HuH-7 (cell line): Measurements from ENCODE around the gene CEACAM18.
"Not testable (repeated sequence)": the region's sequence is repeated elsewhere in the genome, so short reads cannot be mapped to it uniquely, and the experiment has no call there.

Source experiments
- DNase-seq: peaks from one replicate; pipeline ENCODE4 v3.0.0; 2011; ENCODE audit warnings: low spot score

Gene CEACAM18

DNA sequence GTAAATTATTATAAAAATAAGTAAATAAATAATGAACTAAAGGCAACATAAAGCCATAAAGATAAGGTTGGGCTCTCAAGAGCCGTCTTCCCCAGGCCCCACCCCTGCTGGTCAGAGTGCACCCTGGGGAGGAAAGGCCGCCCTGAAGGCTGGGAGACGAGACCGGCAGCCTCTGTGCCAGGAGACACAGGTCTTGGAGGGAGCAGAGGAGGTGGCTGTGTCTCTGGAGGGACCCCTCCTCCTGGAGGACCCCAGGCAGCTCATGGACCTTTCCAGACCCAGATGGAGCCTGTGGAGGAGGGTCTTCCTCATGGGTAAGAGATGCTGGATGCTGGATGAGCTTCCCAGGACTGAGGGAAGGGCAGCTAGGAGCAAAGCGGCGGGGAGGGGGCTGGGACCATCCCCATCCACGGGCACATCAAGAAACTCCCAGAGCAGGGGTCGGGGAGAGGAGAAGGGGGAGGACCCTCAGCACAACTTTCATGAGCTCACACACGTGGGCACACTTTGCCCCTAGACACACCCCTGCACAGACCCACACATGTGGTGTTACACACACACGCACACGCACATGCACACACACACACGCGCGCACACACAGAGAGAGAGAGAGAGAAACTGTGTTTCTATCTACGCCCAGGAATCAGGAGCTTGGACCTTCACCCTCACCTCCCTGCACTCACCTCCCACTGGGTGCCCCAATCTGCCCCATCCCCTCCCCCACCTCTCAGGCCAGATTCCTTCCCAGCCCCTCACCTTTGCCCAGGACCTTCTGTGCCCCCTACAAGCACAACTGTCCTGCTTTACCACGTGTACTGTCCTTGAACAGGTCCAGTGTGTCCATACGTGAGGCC is at the start of gene CEACAM18:
Gene CEACAM18 (plus strand): TSS at position 159 of the 854 bp plus-strand sequence.
- DNase-seq, result no peak

DNA sequence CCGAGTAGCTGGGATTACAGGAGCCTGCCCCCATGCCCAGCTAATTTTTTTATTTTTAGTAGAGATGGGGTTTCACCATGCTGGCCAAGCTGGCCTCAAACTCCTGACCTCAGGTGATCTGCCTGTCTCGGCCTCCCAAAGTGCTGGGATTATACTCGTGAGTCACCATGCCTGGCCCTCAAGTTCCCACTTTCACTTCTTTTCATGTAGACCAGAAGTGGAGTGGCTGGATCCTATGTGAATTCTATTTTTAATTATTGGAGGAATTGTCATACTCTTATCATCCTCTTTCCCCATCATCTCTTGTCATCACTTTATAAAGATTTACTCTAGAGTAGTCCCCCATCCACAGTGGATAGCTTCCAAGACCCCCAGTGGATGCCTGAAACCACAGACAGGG is 48.1 kb upstream of the CEACAM18 start:
- DNase-seq, result no peak

DNA sequence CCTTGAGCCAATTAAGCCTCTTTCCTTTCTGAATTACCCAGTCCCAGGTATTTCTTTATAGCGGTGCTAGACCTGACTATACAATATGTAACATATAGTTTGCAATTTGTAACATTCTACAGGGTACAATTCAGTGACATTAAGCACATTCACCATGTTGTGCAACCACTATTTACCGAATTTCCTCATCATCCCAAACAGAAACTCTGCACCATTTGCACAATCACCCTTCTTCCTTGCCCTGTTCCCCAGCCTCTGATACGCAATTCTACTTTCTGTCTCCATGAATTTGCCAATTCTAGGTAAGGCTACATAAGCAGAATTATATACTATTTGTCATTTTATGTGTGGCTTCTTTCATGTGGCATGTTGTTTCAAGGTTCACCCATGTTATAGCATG is 47.2 kb upstream of the CEACAM18 start:
- no peak for DNase-seq

DNA sequence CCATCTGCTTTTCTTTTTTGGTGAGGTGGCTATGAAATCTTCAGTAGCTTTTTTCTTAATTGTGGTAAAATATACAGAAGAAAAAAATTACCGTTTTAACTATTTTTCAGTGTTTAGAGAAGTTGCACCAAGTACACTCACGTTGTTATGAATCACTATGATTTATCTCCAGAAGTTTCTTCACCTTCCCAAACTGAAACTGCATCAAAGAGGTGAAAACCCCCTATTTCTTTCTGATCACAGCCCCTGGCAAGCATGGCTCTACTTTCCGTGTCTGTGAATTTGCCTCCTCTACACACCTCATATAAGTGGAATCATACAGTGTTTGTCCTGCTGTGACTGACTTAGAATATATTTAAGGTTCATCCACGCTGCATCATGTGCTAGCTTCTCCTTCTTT is 45.3 kb upstream of the CEACAM18 start:
- DNase-seq, result no peak

DNA sequence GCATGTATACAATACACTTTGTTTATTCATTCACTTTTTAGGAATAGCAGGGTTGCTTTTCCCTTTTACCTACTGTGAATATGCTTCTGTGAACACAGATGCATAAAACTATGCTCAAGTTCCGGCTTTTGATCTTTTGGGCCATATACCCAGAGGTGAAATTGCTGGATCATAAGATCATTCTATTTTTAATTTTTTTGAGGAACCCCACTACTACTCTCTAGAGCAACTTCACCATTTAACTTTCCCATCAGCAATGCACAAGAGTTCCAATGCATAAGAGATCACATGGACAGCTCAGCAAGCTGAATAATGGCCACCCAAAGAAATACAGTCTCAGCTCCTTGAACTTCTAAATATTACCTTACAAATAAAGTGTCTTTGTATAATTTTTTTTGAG is 43.9 kb upstream of the CEACAM18 start:
- no peak for DNase-seq

DNA sequence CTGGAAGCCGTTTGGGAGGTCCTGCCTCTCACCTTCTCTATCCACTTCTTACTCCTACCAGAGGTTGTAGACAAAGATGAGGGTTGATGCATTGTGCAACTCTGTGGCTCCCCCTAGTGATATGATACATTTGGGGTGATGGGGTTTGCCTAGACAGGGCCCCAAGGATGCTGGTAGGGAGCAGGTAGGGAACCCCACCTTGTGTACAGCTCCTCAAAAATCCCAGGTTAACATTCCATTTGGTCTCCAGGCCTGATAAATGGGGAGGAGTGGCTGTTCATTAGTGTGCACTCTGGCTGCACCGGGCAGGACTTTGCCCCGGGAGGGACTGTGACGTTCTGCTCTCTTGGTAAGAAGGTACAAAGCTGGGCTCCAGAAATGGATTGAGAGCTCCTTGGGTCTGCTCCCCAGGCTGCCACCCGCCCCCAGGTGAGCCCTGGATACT is 39.3 kb upstream of the CEACAM18 start:
- no peak for DNase-seq

DNA sequence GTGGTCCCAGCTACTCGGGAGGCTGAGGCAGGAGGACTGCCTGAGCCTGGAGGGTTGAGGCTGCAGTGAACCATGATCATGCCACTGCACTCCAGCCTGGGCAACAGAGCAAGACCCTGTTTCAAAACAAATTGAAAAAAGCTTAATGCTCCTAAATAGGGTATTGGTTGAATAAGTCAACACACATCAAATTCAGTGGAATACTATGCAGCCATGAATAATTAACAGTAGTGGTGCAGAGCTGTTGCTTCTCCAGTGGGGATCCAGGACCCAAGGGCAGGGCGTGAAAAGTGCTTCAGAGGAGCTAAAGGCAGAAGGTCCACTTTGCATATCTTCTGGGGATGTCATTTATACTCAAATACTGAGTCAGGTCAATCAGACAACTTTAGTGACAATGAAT is 38.3 kb upstream of the CEACAM18 start:
- DNase-seq, result no peak

DNA sequence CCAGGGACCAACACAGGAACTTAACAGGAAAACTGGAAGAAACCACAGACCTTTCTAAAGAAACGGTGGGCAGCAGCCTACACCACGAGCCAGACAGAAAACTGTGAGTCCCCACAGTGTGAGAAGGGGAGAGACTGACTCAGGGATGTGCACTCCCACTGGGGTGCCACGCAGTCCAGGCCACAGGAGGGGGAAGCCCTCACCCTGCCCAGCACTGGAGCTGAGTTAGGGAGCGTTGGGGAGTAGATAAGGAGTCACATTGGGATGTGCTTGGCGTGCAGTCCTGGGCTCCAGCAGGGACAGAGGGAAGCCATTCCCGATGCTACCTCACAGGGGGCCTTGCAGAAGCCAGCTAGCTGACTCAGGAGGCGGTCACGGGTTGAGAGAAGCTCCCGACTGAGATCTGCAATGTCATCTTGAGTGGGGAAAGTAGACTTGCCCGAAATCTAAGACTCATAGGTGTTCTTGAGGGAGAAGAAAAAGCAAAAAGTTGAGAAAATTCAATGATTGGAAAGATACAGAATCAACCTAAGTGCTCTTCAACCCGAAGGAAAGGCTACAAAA is 37.4 kb upstream of the CEACAM18 start:
- DNase-seq, result no peak

DNA sequence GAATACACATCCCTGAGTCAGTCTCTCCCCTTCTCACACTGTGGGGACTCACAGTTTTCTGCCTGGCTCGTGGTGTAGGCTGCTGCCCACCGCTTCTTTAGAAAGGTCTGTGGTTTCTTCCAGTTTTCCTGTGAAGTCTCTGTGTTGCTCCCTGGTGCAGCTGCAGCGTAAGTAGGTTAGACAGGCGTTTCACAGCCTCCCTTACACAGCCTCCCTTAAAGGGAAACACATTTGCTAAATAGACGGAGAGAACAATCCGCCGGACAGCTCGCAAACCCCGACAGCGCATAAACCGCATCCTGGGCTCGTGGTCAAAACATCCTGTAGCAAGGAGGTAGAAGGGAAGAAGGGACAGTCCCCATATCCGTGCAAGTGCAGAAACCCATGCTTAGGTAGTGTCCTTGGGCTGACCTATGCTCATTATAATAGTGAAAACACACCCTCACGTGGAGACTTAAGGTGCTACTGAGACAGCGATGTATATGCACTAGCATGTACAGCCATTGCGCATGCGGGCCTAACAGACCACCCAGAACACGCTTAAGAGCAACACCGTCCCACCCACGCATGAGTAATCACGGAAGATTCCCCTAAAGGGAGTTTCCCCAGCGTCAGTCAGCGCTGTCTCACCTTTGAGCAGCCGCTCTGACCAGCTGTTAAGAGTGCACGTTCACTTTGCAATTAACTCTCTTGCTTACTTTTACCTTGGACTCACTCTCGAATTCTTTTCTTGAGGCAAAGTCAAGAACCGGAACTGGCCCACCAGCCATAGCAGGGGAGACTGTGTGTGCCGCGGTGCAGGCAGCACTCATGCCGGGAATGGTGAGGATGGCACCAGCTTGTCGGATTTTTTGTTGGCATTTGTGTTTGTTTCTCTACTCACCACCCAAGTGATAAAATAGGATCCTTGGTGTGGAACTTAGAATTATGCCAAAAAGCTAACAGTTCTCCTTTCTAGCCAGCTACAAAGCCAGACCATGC is 36.6 kb upstream of the CEACAM18 start:
- DNase-seq, result no peak

DNA sequence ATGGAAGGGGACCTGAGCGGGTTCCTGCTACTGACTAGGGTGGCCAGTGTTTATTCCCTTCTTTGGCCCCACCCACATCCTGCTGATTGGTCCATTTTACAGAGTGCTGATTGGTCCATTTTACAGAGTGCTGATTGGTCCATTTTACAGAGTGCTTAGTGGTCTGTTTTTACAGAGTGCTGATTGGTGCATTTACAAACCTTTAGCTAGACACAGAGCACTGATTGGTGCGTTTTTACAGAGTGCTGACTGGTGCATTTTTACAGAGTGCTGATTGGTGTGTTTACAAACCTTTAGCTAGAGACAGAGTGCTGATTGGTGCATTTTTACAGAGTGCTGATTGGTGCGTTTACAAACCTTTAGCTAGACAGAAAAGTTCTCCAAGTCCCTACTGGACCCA is 30.8 kb upstream of the CEACAM18 start:
- DNase-seq, result not testable (repeated sequence)

DNA sequence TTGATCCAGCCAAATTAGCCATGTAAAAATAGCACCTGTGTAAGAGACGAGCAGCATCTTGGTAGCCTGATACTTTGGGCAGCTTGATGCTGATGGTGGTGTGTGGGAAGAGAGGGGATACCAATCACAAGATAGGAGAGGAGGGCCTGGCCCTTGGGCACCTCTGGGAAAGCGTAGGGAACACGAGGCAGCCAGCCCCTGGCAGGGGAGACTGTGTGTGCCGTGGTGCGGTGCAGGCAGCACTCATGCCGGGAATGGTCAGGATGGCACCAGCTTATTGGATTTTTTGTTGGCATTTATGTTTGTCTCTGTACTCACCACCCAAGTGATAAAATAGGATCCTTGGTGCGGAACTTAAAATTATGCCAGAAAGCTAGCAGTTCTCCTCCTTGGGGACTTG is 30.3 kb upstream of the CEACAM18 start:
- DNase-seq, result no peak

DNA sequence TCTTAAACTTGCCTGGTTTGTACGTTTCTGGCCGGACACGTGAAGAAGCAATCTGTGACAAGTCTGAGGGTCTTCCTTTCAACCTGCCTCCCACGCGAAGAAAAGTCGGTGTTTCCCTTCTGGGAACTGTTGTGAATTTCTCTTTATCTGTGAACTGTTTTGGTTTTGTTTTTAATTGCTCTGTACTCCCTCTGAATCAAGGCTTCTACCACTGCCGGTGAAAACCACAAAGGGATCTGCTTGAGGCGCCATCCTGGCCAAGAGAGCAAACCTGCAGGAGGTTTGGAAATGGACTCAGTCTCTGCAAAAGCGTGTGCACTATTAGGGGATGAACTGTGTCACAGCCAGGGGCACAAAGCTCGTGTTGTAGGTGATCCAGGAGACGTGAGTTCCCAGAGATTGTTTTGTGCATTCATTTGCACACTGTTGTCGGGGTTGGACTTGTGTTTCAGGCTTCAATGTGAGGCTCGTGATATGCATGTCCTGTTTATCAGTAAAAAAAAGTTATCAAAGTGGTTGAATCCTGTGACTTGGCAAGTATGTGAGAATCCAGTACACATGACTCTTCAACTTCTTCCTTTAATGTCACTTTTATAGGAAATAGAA is 29.8 kb upstream of the CEACAM18 start:
- no peak for DNase-seq

DNA sequence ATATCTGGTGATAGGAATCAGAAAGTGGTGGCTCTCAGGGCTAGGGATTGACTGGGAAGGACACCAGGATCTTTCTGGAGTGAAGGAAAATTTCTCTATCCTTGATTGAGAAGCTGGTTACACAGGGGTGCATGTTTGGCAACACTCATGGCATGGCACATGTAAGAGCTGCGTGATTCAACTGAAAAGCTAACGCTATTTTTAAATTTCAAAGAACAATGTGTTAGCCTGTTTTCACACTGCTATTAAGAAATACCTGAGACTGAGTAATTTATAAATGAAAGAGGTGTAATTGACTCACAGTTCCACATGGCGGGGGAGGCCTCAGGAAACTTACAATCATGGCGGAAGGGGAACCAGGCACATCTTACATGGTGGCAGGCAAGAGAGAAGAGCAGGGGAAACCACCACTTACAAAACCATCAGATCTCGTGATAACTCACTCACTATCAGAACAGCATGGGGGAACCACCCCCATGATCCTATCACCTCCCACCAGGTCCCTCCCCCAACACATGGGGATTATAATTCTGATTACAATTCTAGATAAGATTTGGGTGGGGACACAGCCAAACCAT is 27.5 kb upstream of the CEACAM18 start:
- DNase-seq, result no peak

DNA sequence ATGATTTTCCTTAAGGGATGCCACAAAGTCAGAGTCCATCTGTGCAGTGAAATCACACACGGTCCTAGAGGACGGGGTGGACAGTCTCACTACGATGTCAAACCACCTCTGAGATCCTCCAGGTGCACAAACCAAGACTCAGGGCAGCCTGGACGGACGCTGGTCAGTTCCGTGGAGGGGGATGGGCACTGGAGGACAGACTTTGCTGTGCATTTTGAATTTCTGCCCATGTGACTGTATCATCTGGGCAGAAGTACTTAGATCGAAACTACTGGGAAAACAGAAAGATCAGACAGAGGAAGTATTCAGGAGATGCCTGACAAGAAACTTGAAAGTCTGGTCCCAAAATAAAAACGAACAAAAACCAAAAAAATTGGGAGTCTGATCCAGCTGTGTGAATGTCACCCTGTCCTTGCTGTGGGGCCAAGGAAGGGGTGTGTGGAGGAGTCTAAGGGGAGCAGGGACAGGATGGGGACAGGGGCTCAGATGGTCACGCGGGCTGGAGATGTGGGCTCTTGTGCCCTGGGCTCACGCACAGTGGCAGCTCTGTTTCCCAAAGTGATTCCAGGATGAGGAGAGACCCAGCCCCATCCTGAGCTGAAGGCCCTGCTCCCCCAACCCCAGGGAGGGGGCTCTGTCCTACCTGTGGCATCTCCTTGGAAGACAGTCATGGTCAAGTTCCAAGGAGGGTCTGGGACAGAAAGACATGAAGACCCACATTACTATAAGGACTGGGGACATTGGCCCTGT is 21.6 kb upstream of the CEACAM18 start:
- no peak for DNase-seq

DNA sequence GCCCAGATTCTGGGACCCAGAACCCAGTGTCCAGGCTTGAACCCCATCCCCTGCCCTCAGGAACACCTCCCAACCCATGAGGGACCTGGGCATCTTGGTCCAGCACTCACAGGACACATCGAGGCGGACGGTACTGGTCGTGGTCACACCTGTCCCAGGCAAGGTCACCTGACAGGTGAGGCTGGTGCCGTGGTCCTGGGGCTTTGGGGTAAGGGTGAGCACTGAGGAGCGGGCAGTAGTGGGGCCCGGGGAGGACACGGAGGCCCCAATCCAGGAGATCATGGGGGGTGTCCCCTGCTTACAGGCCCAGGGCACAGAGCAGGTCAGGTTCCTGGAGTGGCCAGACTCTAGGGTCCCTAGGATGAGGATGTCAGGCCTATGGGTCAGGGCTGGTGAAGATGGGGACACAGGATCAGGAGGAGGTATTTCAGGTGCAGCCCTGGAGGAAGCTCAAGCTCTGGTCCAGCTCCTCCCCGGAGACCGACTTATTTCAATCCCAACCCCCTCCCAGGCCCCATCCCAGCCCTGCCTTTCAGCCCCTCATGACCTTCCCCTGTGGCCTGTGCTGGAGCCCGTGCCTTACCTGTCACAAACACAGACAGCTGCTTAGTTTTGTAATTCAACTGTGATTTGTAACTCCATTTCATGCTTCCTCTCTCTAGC is 20.9 kb upstream of the CEACAM18 start:
- DNase-seq, result no peak

DNA sequence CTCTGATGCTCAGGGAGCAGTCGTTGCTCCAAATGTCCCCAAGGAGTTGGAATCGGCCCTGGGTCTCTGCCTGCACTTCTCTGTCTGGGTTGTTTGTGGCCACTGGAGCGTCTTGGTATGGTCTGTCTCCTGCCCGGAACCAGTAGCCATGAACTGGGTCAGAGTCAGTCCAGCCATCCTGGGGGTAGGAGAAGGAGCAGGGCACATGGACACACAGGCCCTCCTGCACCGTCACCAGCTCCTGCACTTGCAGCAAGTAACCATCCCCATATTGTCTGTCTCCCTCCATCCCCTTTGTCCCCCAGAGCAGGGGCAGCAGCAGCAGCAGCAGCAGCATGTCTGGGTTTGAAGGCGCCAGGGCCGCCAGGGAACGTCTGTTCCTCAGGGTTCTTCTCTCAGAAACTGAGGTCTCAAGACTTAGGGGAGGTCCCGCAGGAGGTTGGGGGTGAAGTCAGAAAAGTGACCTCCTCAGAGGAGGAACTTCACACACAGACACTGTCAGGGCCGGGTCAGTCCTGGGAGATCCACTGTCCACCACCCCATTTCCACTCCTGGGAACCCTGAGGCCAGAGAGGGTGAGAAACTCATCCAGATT is 20.2 kb upstream of the CEACAM18 start, which contains the start of gene SIGLEC8:
Gene SIGLEC8 (minus strand): TSS at position 404 of the 595 bp plus-strand sequence. CDS start 67 bp downstream, at position 337.
- no peak for DNase-seq

DNA sequence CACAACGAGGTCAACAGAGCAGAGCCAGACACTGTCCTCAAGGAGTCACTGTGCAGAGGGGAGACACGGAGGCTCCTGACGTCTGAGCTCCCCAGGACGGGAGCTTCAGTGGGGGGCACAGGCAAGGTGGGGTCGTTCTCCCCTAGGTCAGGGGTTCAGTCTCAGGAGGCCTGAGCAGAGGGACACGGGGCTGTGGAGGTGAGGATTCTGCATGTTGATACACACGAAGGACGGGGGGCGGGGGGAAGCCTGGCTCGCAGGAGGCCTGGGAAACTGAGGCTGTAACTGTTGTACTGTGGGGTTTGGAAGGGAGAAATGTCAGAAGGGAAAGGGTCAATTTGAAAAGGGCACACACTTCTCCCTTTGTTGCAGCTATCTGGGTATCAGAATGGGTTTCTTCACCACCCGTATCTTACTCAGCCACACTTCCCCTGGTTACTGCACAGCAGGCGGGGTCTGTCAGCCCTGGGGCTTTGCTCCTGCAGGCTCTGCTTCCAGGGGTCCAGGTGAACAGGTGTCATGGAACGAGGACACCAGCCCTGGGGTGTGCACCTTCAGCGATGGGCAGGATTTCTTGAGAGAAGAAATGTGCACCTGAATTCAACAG is 19.3 kb upstream of the CEACAM18 start:
- no peak for DNase-seq

DNA sequence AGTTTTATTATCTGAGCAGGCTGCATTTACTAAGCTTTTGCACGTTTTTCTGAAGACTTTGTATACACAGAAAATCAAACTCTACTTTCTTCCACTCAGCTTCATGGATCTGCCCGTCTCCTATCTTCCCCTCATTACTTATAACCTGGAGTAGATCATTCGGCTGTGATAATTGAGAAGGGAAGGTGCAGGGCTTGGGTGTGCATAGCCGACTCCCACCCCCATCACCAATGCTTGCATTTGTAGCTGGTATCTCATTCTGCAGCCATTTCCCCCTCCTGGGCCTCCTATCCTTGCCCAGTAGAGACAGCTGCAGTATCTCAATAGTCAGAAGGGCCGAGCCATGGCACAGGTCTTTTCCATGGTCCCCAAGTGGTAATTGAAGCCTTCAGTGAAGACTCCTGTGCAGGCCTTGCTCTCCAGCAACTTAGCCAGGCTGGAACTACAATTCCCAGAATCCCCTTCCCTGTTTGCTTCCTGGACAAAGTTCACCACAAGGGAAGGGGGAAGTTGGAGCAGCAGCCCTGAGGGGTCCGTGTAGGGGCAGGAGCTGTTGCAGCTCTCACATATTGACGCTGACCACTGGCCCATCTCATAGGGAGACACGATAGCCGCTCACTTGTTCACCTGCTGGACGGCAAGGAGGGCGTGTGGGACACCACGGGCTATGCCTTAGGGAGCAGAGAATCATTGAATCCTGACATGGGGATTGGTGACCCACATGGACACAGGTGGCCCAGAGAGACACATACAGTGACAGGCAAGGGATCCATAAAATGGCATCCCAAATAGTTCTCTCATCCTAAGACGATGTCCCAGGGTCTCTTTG is 18.0 kb upstream of the CEACAM18 start:
- peak; percentile 51 for DNase-seq
